Measurements from ENCODE around the gene TXNDC2. TPM values are rescaled to one million over a fixed set of nuclear protein-coding genes. Genes with fewer than 3 reads are reported as not detected.
"Not testable (repeated sequence)": the region's sequence is repeated elsewhere in the genome, so short reads cannot be mapped to it uniquely, and the experiment has no call there.

Gene TXNDC2
- total and polyA plus RNA-seq, 4 donors: 0.17 to 0.35 (median 0.27) TPM; not detected in 1

- WGBS (ENCODE audit: insufficient coverage): no CpG with 5 or more reads among the region's 1 CpG
- Histone ChIP-seq H3K4me1 (ENCODE audit: control insufficient read depth, insufficient read depth, low read length) (no peaks in the 10 kb centered on the region), H3K36me3 (ENCODE audit: control insufficient read depth, insufficient read depth, low read length) (no peaks in the 10 kb centered on the region), H3K4me3 (ENCODE audit: low read depth, low read length) (no peak overlapping the region), H3K27ac (ENCODE audit: low read depth, low read length) (no peak overlapping the region), H3K9me3 (ENCODE audit: control insufficient read depth, insufficient read depth, low read length) (no peaks in the 10 kb centered on the region), H3K27me3 (ENCODE audit: control insufficient read depth, insufficient read depth, low read length) (no peaks in the 10 kb centered on the region)
- no peak for DNase-seq (ENCODE audit: low read depth in 4 of 6, low spot score in 6 of 6)
Observed at GRCh38 chr18:9878095-9878494, 7.7 kb upstream of the TXNDC2 start.

GRCh38 chr18:9878783-9879242 is 7.0 kb upstream of the TXNDC2 start:
- Histone ChIP-seq H3K27ac (ENCODE audit: low read depth, low read length) (no peak overlapping the region), H3K4me1 (ENCODE audit: control insufficient read depth, insufficient read depth, low read length) (no peaks in the 10 kb centered on the region), H3K9me3 (ENCODE audit: control insufficient read depth, insufficient read depth, low read length) (no peaks in the 10 kb centered on the region), H3K36me3 (ENCODE audit: control insufficient read depth, insufficient read depth, low read length) (no peaks in the 10 kb centered on the region), H3K4me3 (ENCODE audit: low read depth, low read length) (no peak overlapping the region), H3K27me3 (ENCODE audit: control insufficient read depth, insufficient read depth, low read length) (no peaks in the 10 kb centered on the region)
- 97% methylated on average over 5 of the region's 6 CpGs for WGBS (ENCODE audit: insufficient coverage)
- no peak for DNase-seq (ENCODE audit: low read depth in 4 of 6, low spot score in 6 of 6)

- no peaks in the 10 kb centered on the region for H3K27me3 ChIP-seq (ENCODE audit: control insufficient read depth, insufficient read depth, low read length)
- H3K27ac ChIP-seq (ENCODE audit: low read depth, low read length): no peak overlapping the region
- DNase-seq (ENCODE audit: low read depth in 4 of 6, low spot score in 6 of 6): no peak
- H3K4me1 ChIP-seq (ENCODE audit: control insufficient read depth, insufficient read depth, low read length): no peaks in the 10 kb centered on the region
- 67% methylated on average over 2 of the region's 6 CpGs for WGBS (ENCODE audit: insufficient coverage)
- no peaks in the 10 kb centered on the region for H3K36me3 ChIP-seq (ENCODE audit: control insufficient read depth, insufficient read depth, low read length)
- H3K9me3 ChIP-seq (ENCODE audit: control insufficient read depth, insufficient read depth, low read length): no peaks in the 10 kb centered on the region
- no peak overlapping the region for H3K4me3 ChIP-seq (ENCODE audit: low read depth, low read length)
Observed at GRCh38 chr18:9884090-9884489, 1.7 kb upstream of the TXNDC2 start.

DNA sequence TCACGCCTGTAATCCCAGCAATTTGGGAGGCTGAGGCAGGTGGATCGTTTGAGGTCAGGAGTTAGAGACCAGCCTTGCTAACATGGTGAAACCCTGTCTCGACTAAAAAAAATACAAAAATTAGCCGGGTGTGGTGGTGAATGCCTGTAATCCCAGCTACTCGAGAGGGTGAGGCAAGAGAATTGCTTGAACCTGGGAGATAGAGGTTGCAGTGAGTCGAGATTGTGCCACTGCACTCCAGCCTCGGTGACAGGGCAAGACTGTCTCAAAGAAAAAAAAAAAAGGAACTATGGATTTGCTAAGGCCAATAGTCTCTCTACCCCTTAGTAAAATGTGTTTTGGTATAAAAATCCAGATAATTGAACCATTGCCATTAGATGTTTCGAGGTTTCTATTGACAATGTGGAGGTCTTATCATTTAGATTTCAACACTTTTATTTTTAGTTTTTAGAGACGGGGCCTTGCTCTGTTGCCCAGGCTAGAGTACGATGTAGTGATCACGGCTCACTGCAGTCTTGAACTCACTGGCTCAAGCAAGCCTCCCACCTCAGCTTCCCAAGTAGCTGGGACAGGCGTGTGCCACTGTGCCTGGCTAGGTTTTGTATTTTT is 1.1 kb upstream of the TXNDC2 start:
- H3K27ac ChIP-seq (ENCODE audit: low read depth, low read length): no peak overlapping the region
- H3K4me3 ChIP-seq (ENCODE audit: low read depth, low read length): no peak overlapping the region
- H3K9me3 ChIP-seq (ENCODE audit: control insufficient read depth, insufficient read depth, low read length): no peaks in the 10 kb centered on the region
- 92% methylated on average over 8 of the region's 12 CpGs for WGBS (ENCODE audit: insufficient coverage)
- no peaks in the 10 kb centered on the region for H3K4me1 ChIP-seq (ENCODE audit: control insufficient read depth, insufficient read depth, low read length)
- no peaks in the 10 kb centered on the region for H3K27me3 ChIP-seq (ENCODE audit: control insufficient read depth, insufficient read depth, low read length)
- no peaks in the 10 kb centered on the region for H3K36me3 ChIP-seq (ENCODE audit: control insufficient read depth, insufficient read depth, low read length)
- DNase-seq (ENCODE audit: low read depth in 4 of 6, low spot score in 6 of 6): no peak

DNA sequence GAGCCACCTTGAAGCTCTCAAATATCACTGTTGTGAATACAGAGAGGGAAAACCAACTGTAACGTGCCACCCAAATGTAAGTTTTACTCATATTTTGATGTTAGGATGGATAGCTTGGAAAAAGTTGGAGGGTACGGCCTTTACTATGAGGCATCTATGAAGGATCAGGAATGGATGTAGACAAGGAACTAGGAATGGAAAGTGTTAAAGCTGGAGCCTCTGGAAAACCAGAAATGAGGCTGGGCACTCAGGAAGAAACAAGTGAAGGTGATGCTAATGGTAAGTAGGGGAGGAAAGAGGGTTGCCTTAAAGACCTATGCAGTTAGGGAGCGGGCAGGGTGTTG is 204 bp downstream of the TXNDC2 start:
- Histone ChIP-seq H3K4me1 (ENCODE audit: control insufficient read depth, insufficient read depth, low read length) (no peaks in the 10 kb centered on the region), H3K27me3 (ENCODE audit: control insufficient read depth, insufficient read depth, low read length) (no peaks in the 10 kb centered on the region), H3K27ac (ENCODE audit: low read depth, low read length) (no peak overlapping the region), H3K36me3 (ENCODE audit: control insufficient read depth, insufficient read depth, low read length) (no peaks in the 10 kb centered on the region), H3K9me3 (ENCODE audit: control insufficient read depth, insufficient read depth, low read length) (no peaks in the 10 kb centered on the region), H3K4me3 (ENCODE audit: low read depth, low read length) (no peak overlapping the region)
- DNase-seq (ENCODE audit: low read depth in 4 of 6, low spot score in 6 of 6): no peak
- WGBS (ENCODE audit: insufficient coverage): 96% methylated on average over 2 of the region's 3 CpGs

DNA sequence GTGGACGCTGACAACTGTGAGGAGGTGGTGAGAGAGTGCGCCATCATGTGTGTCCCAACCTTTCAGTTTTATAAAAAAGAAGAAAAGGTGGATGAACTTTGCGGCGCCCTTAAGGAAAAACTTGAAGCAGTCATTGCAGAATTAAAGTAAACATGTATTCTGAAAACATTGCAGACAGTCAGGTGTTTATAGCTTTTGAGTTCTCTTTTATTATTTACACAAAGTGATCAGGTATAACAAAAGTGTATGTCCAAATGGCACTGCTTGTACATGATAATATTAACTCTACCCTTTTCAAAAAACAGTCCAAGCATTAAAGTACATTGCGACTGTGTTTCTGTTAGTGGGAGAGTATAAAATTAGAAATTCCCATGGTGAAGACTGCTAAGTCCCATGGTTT is 2.2 kb downstream of the TXNDC2 start:
- no peaks in the 10 kb centered on the region for H3K4me1 ChIP-seq (ENCODE audit: control insufficient read depth, insufficient read depth, low read length)
- no peak overlapping the region for H3K4me3 ChIP-seq (ENCODE audit: low read depth, low read length)
- WGBS (ENCODE audit: insufficient coverage): 92% methylated on average over 2 of the region's 5 CpGs
- H3K27ac ChIP-seq (ENCODE audit: low read depth, low read length): no peak overlapping the region
- no peaks in the 10 kb centered on the region for H3K27me3 ChIP-seq (ENCODE audit: control insufficient read depth, insufficient read depth, low read length)
- H3K9me3 ChIP-seq (ENCODE audit: control insufficient read depth, insufficient read depth, low read length): no peaks in the 10 kb centered on the region
- DNase-seq (ENCODE audit: low read depth in 4 of 6, low spot score in 6 of 6): no peak
- H3K36me3 ChIP-seq (ENCODE audit: control insufficient read depth, insufficient read depth, low read length): no peaks in the 10 kb centered on the region

DNA sequence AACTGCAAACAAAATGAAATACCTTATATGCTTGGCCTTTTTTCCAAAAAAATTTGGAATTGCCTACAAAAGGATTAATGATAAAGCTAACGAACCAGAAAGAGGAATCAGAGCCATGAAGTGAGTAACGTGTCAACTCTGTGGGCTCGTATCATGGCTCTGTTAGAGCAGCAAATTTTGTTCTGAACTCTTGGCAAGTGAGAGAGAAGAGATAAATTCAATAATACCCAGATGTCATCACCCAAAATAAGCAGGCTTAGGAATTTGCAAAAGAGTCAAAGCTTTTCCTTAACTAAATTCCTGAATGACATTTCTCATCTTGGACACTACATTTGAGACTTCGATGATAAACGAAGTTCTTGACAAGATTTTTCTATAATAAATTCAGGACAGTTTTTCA is 4.4 kb downstream of the TXNDC2 start:
- Histone ChIP-seq H3K36me3 (ENCODE audit: control insufficient read depth, insufficient read depth, low read length) (no peaks in the 10 kb centered on the region), H3K9me3 (ENCODE audit: control insufficient read depth, insufficient read depth, low read length) (no peaks in the 10 kb centered on the region), H3K4me3 (ENCODE audit: low read depth, low read length) (no peak overlapping the region), H3K4me1 (ENCODE audit: control insufficient read depth, insufficient read depth, low read length) (no peaks in the 10 kb centered on the region), H3K27ac (ENCODE audit: low read depth, low read length) (no peak overlapping the region), H3K27me3 (ENCODE audit: control insufficient read depth, insufficient read depth, low read length) (no peaks in the 10 kb centered on the region)
- no CpG with 5 or more reads among the region's 5 CpGs for WGBS (ENCODE audit: insufficient coverage)
- no peak for DNase-seq (ENCODE audit: low read depth in 4 of 6, low spot score in 6 of 6)

DNA sequence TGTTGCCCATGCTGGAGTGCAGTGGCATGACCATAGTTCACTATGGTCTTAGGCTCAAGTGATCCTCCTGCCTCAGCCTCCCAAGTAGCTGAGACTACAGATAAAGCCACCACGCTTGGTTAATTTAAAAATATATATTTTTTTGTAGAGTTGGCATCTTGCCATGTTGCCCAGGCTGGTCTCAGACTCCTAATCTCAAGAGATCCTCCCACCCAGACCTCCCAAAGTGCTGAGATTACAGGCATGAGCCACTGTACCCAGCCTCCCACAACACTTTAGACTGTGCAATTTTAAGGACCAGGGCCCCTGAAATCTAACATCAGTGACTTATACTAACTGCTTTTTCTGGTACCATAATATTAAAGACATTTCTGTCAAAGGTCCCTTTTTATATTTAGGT is 5.2 kb downstream of the TXNDC2 start:
- H3K27me3 ChIP-seq (ENCODE audit: control insufficient read depth, insufficient read depth, low read length): no peaks in the 10 kb centered on the region
- no peaks in the 10 kb centered on the region for H3K36me3 ChIP-seq (ENCODE audit: control insufficient read depth, insufficient read depth, low read length)
- DNase-seq (ENCODE audit: low read depth in 4 of 6, low spot score in 6 of 6): no peak
- H3K9me3 ChIP-seq (ENCODE audit: control insufficient read depth, insufficient read depth, low read length): no peaks in the 10 kb centered on the region
- H3K4me1 ChIP-seq (ENCODE audit: control insufficient read depth, insufficient read depth, low read length): no peaks in the 10 kb centered on the region
- no peak overlapping the region for H3K4me3 ChIP-seq (ENCODE audit: low read depth, low read length)
- no CpG with 5 or more reads among the region's 1 CpG for WGBS (ENCODE audit: insufficient coverage)
- no peak overlapping the region for H3K27ac ChIP-seq (ENCODE audit: low read depth, low read length)

DNA sequence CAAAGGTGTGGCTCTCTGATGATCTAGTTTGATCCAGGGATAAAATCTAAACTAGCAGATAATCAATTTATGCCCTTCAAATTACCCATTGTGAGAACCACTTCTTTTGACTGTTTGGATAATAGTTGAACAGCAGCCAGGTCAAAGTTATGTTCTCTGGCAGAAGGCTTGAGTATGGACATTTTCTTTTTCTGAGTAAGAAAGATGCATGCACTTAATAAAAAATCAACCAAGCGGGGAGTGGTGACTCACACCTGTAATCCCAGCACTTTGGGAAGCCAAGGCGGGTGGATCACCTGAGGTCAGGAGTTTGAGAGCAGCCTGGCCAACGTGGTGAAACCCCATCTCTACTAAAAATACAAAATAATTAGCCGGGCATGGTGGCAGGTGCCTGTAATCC is 5.7 kb downstream of the TXNDC2 start:
- H3K4me3 ChIP-seq (ENCODE audit: low read depth, low read length); DNase-seq (ENCODE audit: low read depth in 4 of 6, low spot score in 6 of 6); H3K9me3 ChIP-seq (ENCODE audit: control insufficient read depth, insufficient read depth, low read length); H3K4me1 ChIP-seq (ENCODE audit: control insufficient read depth, insufficient read depth, low read length); H3K36me3 ChIP-seq (ENCODE audit: control insufficient read depth, insufficient read depth, low read length); H3K27me3 ChIP-seq (ENCODE audit: control insufficient read depth, insufficient read depth, low read length); H3K27ac ChIP-seq (ENCODE audit: low read depth, low read length): not testable (repeated sequence)
- WGBS (ENCODE audit: insufficient coverage): no CpG with 5 or more reads among the region's 4 CpGs

DNA sequence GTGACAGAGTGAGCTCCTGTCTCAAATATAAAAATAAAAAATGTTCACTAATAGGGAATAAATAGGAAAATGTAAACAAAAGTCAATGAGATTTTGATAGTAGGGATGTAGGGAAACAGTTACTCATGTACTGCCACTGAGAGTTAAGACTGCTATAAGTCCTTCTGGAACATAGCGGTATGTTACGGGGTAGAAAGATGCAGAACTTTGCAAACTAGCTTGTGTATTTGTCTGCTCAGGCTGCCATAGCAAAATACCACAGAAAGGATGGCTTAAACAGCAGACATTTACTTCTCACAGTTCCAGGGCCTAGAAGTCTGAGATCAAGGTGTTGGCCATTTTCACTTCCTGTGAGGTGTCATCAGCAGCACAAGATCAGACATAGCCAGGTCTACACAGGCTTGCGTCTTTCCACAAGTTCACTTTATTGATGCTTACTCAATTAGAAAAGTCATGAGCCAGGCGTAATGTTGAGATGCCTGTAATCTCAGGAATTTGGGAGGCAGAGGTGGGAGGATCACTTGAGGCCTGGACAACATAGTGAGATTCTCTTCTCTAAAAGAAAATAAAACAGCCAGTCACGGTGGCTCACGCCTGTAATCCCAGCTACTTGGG is 8.8 kb downstream of the TXNDC2 start:
- no peaks in the 10 kb centered on the region for H3K9me3 ChIP-seq (ENCODE audit: control insufficient read depth, insufficient read depth, low read length)
- no peaks in the 10 kb centered on the region for H3K4me1 ChIP-seq (ENCODE audit: control insufficient read depth, insufficient read depth, low read length)
- H3K36me3 ChIP-seq (ENCODE audit: control insufficient read depth, insufficient read depth, low read length): no peaks in the 10 kb centered on the region
- no peak overlapping the region for H3K4me3 ChIP-seq (ENCODE audit: low read depth, low read length)
- no peaks in the 10 kb centered on the region for H3K27me3 ChIP-seq (ENCODE audit: control insufficient read depth, insufficient read depth, low read length)
- WGBS (ENCODE audit: insufficient coverage): 92% methylated on average over 2 of the region's 6 CpGs
- no peak for DNase-seq (ENCODE audit: low read depth in 4 of 6, low spot score in 6 of 6)
- no peak overlapping the region for H3K27ac ChIP-seq (ENCODE audit: low read depth, low read length)

All from spinal cord (tissue), 10 donors.